CD4-positive, alpha-beta T cell treated with Interleukin-2 at 100 ng/mL for 4 hours (primary cell): ENCODE results near the gene SLC1A4.
"Not testable (repeated sequence)": the region's sequence is repeated elsewhere in the genome, so short reads cannot be mapped to it uniquely, and the experiment has no call there.

ENCODE experiments used
- DNase-seq: peaks from one replicate; pipeline ENCODE4 v3.0.0-alpha.2; 2020; ENCODE audit warnings: low spot score

SLC1A4 gene

GRCh38 chr2:65026154-65026553 lies 37.0 kb downstream of the SLC1A4 start:
- no peak for DNase-seq

GRCh38 chr2:65026704-65027464 lies 37.7 kb downstream of the SLC1A4 start:
- no peak for DNase-seq

GRCh38 chr2:65027616-65028244 lies 38.5 kb downstream of the SLC1A4 start:
- DNase-seq = no peak

GRCh38 chr2:65030476-65031332 lies 41.5 kb downstream of the SLC1A4 start:
- DNase-seq = no peak

- DNase-seq = no peak
Measured at GRCh38 chr2:65031341-65032018, 42.3 kb downstream of the SLC1A4 start.

- DNase-seq = no peak
Measured at GRCh38 chr2:65032019-65032975, 43.1 kb downstream of the SLC1A4 start.

GRCh38 chr2:65033178-65033577 lies 44.0 kb downstream of the SLC1A4 start:
- peak; percentile 14 for DNase-seq

GRCh38 chr2:65033667-65034066 lies 44.5 kb downstream of the SLC1A4 start:
- not testable (repeated sequence) for DNase-seq

GRCh38 chr2:65035351-65035943 lies 46.2 kb downstream of the SLC1A4 start:
- DNase-seq = no peak

- DNase-seq = no peak
Measured at GRCh38 chr2:65037178-65037577, 48.0 kb downstream of the SLC1A4 start.

GRCh38 chr2:65039640-65040039 lies 50.4 kb downstream of the SLC1A4 start:
- no peak for DNase-seq

GRCh38 chr2:65040400-65041261 lies 51.4 kb downstream of the SLC1A4 start:
- DNase-seq = peak; percentile 81

- DNase-seq = no peak
Measured at GRCh38 chr2:65043001-65043400, 53.8 kb downstream of the SLC1A4 start.

- DNase-seq = no peak
Measured at GRCh38 chr2:65044097-65044735, 55.0 kb downstream of the SLC1A4 start.

GRCh38 chr2:65045651-65046050 lies 56.5 kb downstream of the SLC1A4 start:
- no peak for DNase-seq

GRCh38 chr2:65046633-65047407 lies 57.6 kb downstream of the SLC1A4 start:
- DNase-seq = no peak

GRCh38 chr2:65049010-65049639 lies 59.9 kb downstream of the SLC1A4 start:
- no peak for DNase-seq

GRCh38 chr2:65050931-65051330 lies 61.7 kb downstream of the SLC1A4 start:
- no peak for DNase-seq
